ENCODE results near the gene COG1.

COG1 gene

GRCh38 chr17:73186283-73187050 is 6.4 kb upstream of the COG1 start:
- no peak for DNase-seq (ENCODE audit: low read depth)
- H3K4me3 ChIP-seq (ENCODE audit: low read depth, low read length): no peak overlapping the region
- TF ChIP-seq, protein P1, sequence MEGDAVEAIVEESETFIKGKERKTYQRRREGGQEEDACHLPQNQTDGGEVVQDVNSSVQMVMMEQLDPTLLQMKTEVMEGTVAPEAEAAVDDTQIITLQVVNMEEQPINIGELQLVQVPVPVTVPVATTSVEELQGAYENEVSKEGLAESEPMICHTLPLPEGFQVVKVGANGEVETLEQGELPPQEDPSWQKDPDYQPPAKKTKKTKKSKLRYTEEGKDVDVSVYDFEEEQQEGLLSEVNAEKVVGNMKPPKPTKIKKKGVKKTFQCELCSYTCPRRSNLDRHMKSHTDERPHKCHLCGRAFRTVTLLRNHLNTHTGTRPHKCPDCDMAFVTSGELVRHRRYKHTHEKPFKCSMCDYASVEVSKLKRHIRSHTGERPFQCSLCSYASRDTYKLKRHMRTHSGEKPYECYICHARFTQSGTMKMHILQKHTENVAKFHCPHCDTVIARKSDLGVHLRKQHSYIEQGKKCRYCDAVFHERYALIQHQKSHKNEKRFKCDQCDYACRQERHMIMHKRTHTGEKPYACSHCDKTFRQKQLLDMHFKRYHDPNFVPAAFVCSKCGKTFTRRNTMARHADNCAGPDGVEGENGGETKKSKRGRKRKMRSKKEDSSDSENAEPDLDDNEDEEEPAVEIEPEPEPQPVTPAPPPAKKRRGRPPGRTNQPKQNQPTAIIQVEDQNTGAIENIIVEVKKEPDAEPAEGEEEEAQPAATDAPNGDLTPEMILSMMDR (IDR thresholded peaks at IDR 0.05; ENCODE audit: insufficient read depth, low read depth, low read length, missing control alignments): no peak

GRCh38 chr17:73187203-73187769 is 5.6 kb upstream of the COG1 start:
- H3K4me3 ChIP-seq (ENCODE audit: low read depth, low read length): no peak overlapping the region
- no peak for DNase-seq (ENCODE audit: low read depth)
- TF ChIP-seq, protein P1 (IDR thresholded peaks at IDR 0.05; ENCODE audit: insufficient read depth, low read depth, low read length, missing control alignments): no peak

DNA sequence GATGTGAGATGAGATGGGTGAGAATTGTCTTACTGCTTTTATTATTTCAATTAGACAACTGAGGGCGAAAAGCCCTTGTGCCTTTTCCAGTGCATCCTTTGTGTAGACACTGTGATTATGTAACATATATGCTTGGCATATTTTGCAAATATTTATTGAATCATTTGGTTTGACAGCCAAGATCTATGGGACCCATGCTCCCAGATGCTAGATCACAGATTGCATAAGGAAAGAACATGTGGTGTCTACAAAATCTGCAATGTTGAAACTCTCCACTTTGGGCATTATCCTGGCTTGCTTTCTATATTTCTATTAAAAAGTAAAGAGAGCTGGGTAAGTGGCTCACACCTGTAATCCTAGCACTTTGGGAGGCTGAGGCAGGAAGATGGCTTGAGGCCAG is 4.8 kb upstream of the COG1 start:
- no peak for DNase-seq (ENCODE audit: low read depth)
- TF ChIP-seq, protein P1 (IDR thresholded peaks at IDR 0.05; ENCODE audit: insufficient read depth, low read depth, low read length, missing control alignments): no peak
- H3K4me3 ChIP-seq (ENCODE audit: low read depth, low read length): no peak overlapping the region

DNA sequence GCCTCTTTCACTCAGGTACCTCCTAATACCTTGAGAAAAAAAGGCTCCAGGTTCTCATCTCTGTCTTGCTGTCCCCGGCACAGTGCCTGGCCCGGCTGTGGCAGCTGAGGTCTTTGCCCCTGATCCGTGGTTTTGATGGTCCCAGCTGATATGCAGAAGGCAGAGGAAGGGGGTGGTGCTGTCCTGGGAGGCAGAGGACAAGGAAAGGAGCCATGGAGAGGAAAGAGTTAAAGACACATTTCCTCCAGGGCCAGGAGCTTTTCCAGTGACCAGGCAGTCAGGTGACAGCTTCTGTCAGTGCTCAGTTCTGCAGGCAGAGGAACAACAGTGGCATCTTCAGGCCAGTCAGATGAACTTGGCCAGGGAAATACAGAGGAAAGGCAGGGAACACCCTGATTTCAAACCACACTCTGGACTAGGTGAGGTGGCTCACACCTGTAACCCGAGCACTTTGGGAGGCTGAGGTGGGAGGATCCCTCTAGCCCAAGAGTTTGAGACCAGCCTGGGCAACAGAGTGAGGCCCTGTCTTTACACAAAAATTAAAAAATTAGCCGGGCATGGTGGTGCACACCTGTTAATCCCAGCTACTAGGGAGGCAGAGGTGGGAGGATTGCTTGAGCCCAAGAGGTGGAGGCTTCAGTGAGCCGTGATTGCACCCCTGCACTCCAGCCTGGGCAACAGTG is 3.3 kb upstream of the COG1 start:
- no peak overlapping the region for H3K4me3 ChIP-seq (ENCODE audit: low read depth, low read length)
- TF ChIP-seq, protein P1 (IDR thresholded peaks at IDR 0.05; ENCODE audit: insufficient read depth, low read depth, low read length, missing control alignments): peak; percentile 57
- DNase-seq (ENCODE audit: low read depth): peak; percentile 38

DNA sequence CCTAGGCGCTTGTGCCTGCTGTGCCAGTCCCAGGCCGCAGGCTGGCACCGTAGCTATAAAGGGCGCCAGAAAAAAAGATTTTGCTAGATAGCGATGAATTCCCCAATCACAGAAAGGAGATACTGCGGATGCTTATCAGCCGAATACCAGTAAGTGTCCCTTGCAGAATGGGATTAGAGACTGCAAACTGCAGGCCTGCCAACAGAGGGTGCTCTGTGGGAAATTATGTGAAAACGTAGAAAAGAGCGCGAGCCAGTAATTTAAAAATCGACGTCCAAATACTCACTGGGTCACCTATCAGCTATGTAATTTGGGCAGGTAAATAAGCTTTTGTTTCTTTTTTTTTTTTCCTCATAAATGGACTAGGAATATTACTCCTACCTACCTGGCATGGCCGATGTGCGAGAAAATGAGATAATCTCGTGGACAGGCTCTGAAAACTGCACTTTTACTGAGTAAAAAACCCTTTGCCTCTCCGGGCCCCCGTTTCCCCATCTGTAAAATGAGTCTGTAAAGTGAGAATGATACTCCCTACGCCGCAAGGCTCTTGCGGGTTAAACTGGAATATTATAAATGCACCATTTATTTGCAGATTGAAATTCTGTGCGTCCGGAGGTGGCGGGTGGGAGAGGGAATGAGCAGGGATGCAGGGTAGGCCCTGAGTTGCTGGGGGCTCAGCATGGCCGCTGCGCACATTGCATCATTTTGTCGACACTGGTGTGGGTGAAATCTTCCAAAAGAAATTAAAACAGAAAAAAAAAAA is 1.2 kb upstream of the COG1 start:
- H3K4me3 ChIP-seq (ENCODE audit: low read depth, low read length): peak overlapping the region; percentile 72
- DNase-seq (ENCODE audit: low read depth): peak; percentile 86
- TF ChIP-seq, protein P1 (IDR thresholded peaks at IDR 0.05; ENCODE audit: insufficient read depth, low read depth, low read length, missing control alignments): peak; percentile 86

GRCh38 chr17:73192206-73192893 is 505 bp upstream of the COG1 start:
- DNase-seq (ENCODE audit: low read depth): peak; percentile 80
- H3K4me3 ChIP-seq (ENCODE audit: low read depth, low read length): peak overlapping the region; percentile 72
- TF ChIP-seq, protein P1 (IDR thresholded peaks at IDR 0.05; ENCODE audit: insufficient read depth, low read depth, low read length, missing control alignments): no peak

Data from GM12865 (cell line).